Neural progenitor cell (in vitro differentiated cells): ENCODE measurements around the gene CHAD. TPM values are rescaled to one million over a fixed set of nuclear protein-coding genes. Genes with fewer than 3 reads are reported as not detected.
A peak's percentile ranks its signal among the peaks of the same experiment; 100 is the strongest.

Source experiments
- DNase-seq: peaks from one replicate; pipeline ENCODE4 v3.0.0-alpha.2; 2016; ENCODE audit warnings: low spot score
- H2AFZ ChIP-seq: fragments of 200-600 bp; sonication (generic); replicated peaks from 2 replicates; pipeline ENCODE4 v1.6.1; 2016; ENCODE audit warnings: antibody characterized with exemption
- H3F3A ChIP-seq: fragments of 200-600 bp; sonication (generic); 2 replicates; pipeline ENCODE4 v1.6.1; 2016; ENCODE audit warnings: antibody characterized with exemption, low read depth
- H3K27ac ChIP-seq: fragments of 200-600 bp; sonication (generic); 2 replicates; pipeline ENCODE4 v1.5.1; 2016; ENCODE audit warnings: mild to moderate bottlenecking
- H3K27me3 ChIP-seq: fragments of 200-600 bp; sonication (generic); 2 replicates; pipeline ENCODE4 v1.6.1; 2016; ENCODE audit warnings: mild to moderate bottlenecking, moderate library complexity
- H3K36me3 ChIP-seq: fragments of 200-600 bp; sonication (generic); 2 replicates; pipeline ENCODE4 v1.5.1; 2016
- H3K4me1 ChIP-seq: fragments of 200-600 bp; sonication (generic); 2 replicates; pipeline ENCODE4 v1.6.1; 2016; ENCODE audit warnings: mixed run types
- H3K4me2 ChIP-seq: fragments of 200-600 bp; sonication (generic); 2 replicates; pipeline ENCODE4 v1.6.1; 2016
- H3K4me3 ChIP-seq: fragments of 200-600 bp; sonication (generic); 2 replicates; pipeline ENCODE4 v1.5.1; 2016
- H3K79me2 ChIP-seq: fragments of 200-600 bp; sonication (generic); 2 replicates; pipeline ENCODE4 v1.6.1; 2016; ENCODE audit warnings: low read depth
- H3K9ac ChIP-seq: fragments of 200-600 bp; sonication (generic); 2 replicates; pipeline ENCODE4 v1.6.1; 2016
- H3K9me3 ChIP-seq: fragments of 200-600 bp; sonication (generic); 2 replicates; pipeline ENCODE4 v1.5.1; 2016; ENCODE audit warnings: low read depth
- H4K20me1 ChIP-seq: fragments of 200-600 bp; sonication (generic); 2 replicates; pipeline ENCODE4 v1.6.1; 2016; ENCODE audit warnings: low read depth
- H3K27ac Mint-ChIP-seq: 3 replicates; pipeline ENCODE4 v1.8.0; 2021; ENCODE audit warnings: mixed read lengths
- H3K27me3 Mint-ChIP-seq: 2 replicates; pipeline ENCODE4 v1.8.0; 2022; ENCODE audit warnings: low read depth, mild to moderate bottlenecking, inconsistent platforms, moderate library complexity, mixed read lengths; ENCODE audit not compliant: insufficient read depth
- H3K36me3 Mint-ChIP-seq: 3 replicates; pipeline ENCODE4 v1.8.0; 2021; ENCODE audit warnings: mixed read lengths
- H3K4me1 Mint-ChIP-seq: 3 replicates; pipeline ENCODE4 v1.8.0; 2021; ENCODE audit warnings: mixed read lengths
- H3K4me3 Mint-ChIP-seq: 3 replicates; pipeline ENCODE4 v1.8.0; 2021; ENCODE audit warnings: mild to moderate bottlenecking, moderate library complexity, mixed read lengths
- H3K9me3 Mint-ChIP-seq: 3 replicates; pipeline ENCODE4 v1.8.0; 2020; ENCODE audit warnings: mixed read lengths
- CTCF ChIP-seq: fragments of 200-600 bp; sonication (generic); IDR thresholded peaks from 2 replicates; pipeline ENCODE4 v1.5.1; 2017; ENCODE audit warnings: antibody characterized with exemption, mild to moderate bottlenecking
- EZH2 ChIP-seq: fragments of 200-600 bp; sonication (generic); IDR thresholded peaks from 2 replicates; pipeline ENCODE4 v1.6.1; 2017; ENCODE audit warnings: antibody characterized with exemption, mild to moderate bottlenecking, moderate library complexity
- EZH2phosphoT487 ChIP-seq: fragments of 200-600 bp; sonication (generic); IDR thresholded peaks from 2 replicates; pipeline ENCODE4 v1.6.1; 2017; ENCODE audit warnings: antibody characterized with exemption
- total RNA-seq: library from RNA; depleted of rRNA; stranded (reverse); fragments of >200 nt; gene quantifications from 2 replicates; pipeline ENCODE4 v1.2.3, GENCODE V29; 2015; ENCODE audit warnings: low replicate concordance

The CHAD gene
- total RNA-seq, 1 donor from 2014 or later = not detected

- no peak overlapping the region for H2AFZ ChIP-seq
- H3K27ac Mint-ChIP-seq = peak overlapping the region; percentile 29
Observed at GRCh38 chr17:50506298-50506697, 37.6 kb upstream of the CHAD start.

GRCh38 chr17:50505591-50506130 is 37.0 kb upstream of the CHAD start:
- Histone ChIP-seq H3K36me3 (no peaks in the 10 kb centered on the region), H3K27ac (no peak overlapping the region), H3K9me3 (no peaks in the 10 kb centered on the region), H2AFZ (no peak overlapping the region), H3K4me3 (no peak overlapping the region), H3K9ac (no peak overlapping the region), H3F3A (peaks cover 30% of the 10 kb centered on the region), H4K20me1 (no peaks in the 10 kb centered on the region), H3K27me3 (no peaks in the 10 kb centered on the region), H3K4me1 (peaks cover 8% of the 10 kb centered on the region), H3K4me2 (no peak overlapping the region), H3K79me2 (no peaks in the 10 kb centered on the region)
- no peaks in the 10 kb centered on the region for H3K36me3 Mint-ChIP-seq
- H3K9me3 Mint-ChIP-seq = no peaks in the 10 kb centered on the region
- peaks cover 46% of the 10 kb centered on the region for H3K4me1 Mint-ChIP-seq
- H3K4me3 Mint-ChIP-seq = no peak overlapping the region
- DNase-seq = no peak
- TF ChIP-seq EZH2phosphoT487 (no peak), EZH2 (no peak), CTCF (no peak)
- peak overlapping the region; percentile 15 for H3K27ac Mint-ChIP-seq
- H3K27me3 Mint-ChIP-seq = peaks cover 25% of the 10 kb centered on the region

More at GRCh38 chr17:50506298-50506697, 37.6 kb upstream of the CHAD start:
- H3K4me2 ChIP-seq = no peak overlapping the region
- no peaks in the 10 kb centered on the region for H3K27me3 ChIP-seq
- no peaks in the 10 kb centered on the region for H3K9me3 Mint-ChIP-seq
- peaks cover 30% of the 10 kb centered on the region for H3F3A ChIP-seq
- H3K36me3 ChIP-seq = no peaks in the 10 kb centered on the region
- TF ChIP-seq CTCF (no peak), EZH2phosphoT487 (no peak), EZH2 (no peak)
- H3K79me2 ChIP-seq = no peaks in the 10 kb centered on the region
- H3K9ac ChIP-seq = no peak overlapping the region
- H3K27me3 Mint-ChIP-seq = peaks cover 25% of the 10 kb centered on the region
- H4K20me1 ChIP-seq = no peaks in the 10 kb centered on the region
- H3K4me1 Mint-ChIP-seq = peaks cover 53% of the 10 kb centered on the region
- no peaks in the 10 kb centered on the region for H3K9me3 ChIP-seq
- DNase-seq = no peak
- no peak overlapping the region for H3K4me3 Mint-ChIP-seq
- peaks cover 8% of the 10 kb centered on the region for H3K4me1 ChIP-seq
- H3K4me3 ChIP-seq = no peak overlapping the region
- H3K27ac ChIP-seq = no peak overlapping the region
- no peaks in the 10 kb centered on the region for H3K36me3 Mint-ChIP-seq

GRCh38 chr17:50502301-50502990 is 33.8 kb upstream of the CHAD start:
- no peak for DNase-seq
- no peak overlapping the region for H3K4me3 ChIP-seq
- no peak overlapping the region for H3K27ac Mint-ChIP-seq
- H3F3A ChIP-seq = peaks cover 13% of the 10 kb centered on the region
- H4K20me1 ChIP-seq = no peaks in the 10 kb centered on the region
- H3K9me3 Mint-ChIP-seq = no peaks in the 10 kb centered on the region
- no peak overlapping the region for H2AFZ ChIP-seq
- H3K27me3 ChIP-seq = no peaks in the 10 kb centered on the region
- H3K4me3 Mint-ChIP-seq = no peak overlapping the region
- H3K36me3 Mint-ChIP-seq = no peaks in the 10 kb centered on the region
- H3K4me1 Mint-ChIP-seq = peaks cover 31% of the 10 kb centered on the region
- H3K27ac ChIP-seq = no peak overlapping the region
- no peaks in the 10 kb centered on the region for H3K79me2 ChIP-seq
- no peaks in the 10 kb centered on the region for H3K36me3 ChIP-seq
- H3K4me2 ChIP-seq = no peak overlapping the region
- H3K4me1 ChIP-seq = peaks cover 8% of the 10 kb centered on the region
- peaks cover 17% of the 10 kb centered on the region for H3K27me3 Mint-ChIP-seq
- H3K9ac ChIP-seq = no peak overlapping the region
- TF ChIP-seq EZH2phosphoT487 (no peak), CTCF (no peak), EZH2 (no peak)
- no peaks in the 10 kb centered on the region for H3K9me3 ChIP-seq
